SIG-M5 (cell line): ENCODE measurements around the gene FHL2.
"Not testable (repeated sequence)": the region's sequence is repeated elsewhere in the genome, so short reads cannot be mapped to it uniquely, and the experiment has no call there.

Experiments
- DNase-seq: peaks from one replicate; lab custom pipeline; 2025; lab: John Stamatoyannopoulos, UW

The FHL2 gene, protein sequence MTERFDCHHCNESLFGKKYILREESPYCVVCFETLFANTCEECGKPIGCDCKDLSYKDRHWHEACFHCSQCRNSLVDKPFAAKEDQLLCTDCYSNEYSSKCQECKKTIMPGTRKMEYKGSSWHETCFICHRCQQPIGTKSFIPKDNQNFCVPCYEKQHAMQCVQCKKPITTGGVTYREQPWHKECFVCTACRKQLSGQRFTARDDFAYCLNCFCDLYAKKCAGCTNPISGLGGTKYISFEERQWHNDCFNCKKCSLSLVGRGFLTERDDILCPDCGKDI

DNA sequence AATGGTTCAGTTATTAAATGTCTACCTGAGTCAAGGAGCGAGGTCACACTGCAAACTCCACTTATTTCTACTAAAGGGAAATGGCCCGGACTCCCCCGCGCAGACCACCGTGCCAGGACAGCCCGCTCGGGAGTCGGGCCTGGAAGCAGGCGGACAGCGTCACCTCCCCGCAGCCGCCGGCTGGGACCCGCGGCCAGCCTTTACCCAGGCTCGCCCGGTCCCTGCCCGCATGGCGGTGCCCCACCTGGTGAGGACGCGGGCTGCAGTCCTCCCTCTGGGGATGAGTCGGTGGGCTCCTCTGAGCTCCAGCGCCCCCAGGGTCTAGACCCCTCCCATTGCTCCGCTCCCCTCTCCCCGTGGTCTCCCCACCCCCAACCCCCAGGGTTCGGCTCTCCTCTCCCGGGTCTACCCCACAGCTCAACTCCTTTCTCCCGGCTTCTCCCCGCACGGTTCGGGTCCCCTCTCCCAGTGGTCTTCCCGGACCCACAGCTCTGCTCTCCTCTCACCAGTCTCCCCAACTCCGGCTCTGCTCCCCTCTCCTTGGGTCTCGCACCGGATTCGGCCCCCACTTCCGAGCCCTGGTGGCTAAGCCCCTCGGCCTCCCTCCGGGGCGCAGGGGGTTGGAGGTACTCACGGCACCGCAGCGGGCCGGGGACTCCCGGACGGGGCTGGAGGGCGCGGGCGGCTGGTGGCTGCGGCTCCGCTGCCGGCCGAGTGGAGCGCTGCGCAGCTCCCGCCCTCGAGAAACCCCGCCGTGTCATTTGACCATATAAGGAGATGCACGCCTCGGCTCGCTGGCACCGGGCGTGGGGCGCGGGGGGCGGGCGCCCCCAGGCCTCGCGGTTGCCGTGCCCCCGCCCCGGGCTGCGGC is at the start of gene FHL2:
Gene FHL2, minus strand, starts transcription at position 716 of the 871 bp plus-strand sequence. CDS start 12,535 bp downstream, outside the sequence.
- DNase-seq: no peak

DNA sequence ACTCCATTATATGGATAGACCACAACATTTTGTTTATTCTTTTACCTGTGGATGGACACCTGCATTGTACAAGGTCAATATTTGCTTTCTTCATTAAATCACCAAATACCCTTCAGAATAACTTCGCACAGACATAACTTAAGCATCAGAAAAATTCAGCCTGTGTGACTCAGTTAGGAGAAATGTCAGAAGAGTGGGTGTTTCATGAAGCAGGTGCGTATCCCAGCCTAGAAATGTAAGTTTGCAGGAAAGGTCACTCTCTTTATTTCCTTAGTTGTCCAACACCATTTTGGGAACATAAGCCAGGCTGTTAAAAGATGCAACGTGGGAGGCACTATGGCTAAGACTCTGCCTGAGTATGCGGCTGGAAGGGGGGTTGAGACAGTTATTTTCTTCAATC is 48.6 kb upstream of the FHL2 start:
- no peak for DNase-seq

DNA sequence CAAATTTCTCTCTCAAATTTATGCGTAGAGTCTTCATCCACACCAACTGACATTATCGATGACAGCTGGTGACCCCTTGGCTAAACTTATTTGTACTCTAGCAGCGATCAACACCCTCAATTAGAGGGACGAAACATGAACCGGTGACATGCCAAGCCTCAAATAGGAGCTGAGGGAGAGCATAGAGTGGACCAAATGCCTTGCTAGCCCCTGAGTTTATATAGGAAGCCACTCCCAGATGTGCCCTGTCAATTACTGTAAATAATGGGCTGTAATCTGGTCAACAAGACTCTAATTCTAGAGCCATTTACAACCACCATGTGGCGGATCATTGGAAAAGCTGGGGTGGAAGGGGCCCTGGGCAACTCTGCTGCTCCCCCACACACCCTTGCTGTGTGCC is 47.6 kb upstream of the FHL2 start:
- no peak for DNase-seq

DNA sequence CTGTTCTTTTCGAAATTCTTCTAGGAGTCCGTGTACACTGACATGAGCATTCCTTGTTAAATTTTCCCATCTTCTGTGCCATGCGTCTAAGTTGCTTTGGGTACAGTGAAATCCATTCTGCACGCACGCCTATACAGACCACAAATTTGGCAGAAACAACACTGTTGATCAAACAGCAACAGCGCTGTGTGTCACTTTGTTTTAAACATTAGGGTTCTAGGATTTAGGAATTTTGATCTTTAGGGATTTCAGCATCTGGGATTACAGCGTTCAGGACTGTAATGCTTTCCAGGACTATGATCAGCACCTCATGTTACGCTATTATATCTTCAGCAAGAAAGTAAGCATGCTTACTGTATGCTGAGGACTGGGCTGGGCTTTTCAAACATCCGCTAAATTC is 47.1 kb upstream of the FHL2 start:
- DNase-seq: no peak

DNA sequence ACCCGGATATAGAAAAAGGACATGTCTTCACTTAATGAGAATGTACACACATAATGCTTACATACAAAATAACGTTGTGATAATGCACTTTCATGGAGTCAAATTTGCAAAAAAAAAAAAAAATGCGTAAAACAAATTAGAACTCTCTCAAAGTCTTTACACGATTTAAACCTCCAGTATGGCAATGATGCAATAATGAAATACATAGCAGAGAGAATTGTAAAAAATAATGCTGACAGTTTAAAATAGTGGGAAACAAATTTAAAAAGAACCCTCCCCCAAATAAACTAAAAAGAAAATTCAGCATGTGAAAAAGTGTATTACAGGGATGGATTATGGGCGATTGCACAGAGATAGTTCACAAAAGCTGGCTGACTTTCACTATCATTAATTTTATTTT is 46.6 kb upstream of the FHL2 start:
- no peak for DNase-seq

DNA sequence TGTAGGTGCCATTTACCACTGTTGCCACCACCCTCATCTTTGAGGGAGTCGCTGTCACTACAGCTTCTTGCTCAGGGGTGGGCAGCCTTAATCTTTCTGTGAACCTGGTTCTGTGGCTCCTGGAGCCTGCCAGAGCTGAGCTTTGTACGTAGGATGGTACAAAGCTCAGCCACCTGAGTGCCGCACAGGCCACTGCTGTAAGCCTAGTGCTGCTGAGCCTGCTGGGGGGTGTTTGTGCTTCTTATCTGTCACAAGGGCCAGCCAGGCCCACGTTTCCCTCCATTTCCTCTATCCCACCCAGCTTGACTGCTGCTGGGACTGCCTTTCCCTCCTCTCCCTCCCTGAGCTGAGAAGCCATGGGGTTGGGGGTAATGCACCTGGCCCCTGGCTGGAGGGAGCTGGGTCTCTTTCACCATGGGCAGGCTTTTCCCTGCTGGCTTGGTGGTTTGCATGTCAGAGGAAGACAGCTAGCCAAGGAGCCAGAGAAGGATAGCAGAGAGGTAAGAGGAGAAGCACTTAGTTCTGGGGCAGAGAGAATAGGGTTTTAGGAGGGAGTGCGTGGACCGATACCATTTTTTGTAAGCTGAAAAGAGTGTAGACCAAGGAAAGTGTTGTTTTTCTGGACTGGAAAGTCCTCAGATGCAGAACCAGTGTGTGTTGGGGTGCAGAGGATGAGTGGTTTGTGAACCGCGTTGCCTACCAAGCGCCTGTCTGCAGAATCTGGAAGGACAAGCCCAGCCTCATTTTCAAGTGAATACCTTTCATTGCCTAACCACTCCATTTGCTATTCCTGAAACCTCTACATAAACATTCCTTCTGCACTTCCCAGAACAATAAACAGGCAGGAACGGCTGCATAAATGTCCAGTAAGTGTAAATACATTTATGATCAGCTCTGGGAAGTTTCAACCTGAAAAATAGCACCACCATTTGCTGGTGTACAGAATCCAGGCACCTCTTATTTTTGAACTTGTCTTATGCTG is 45.1 kb upstream of the FHL2 start:
- no peak for DNase-seq

DNA sequence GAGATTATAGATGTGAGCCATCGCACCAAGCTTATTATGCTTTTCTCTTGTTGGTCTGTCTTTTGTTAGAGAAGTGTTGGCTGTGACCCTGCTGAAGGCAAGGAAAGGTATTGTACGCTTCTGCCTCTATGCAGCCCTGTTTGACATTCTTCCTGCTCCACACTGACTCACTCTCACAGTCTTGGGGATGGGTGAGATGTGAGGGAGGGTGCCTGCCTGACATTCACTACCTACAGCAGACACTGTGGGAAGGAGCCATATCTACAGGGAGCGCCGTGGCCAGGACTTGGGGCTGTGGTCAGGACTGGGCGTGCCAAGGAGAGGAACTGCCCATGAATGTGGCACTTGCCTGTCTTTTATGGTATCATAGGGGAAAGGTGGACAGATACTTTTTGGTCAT is 43.9 kb upstream of the FHL2 start:
- DNase-seq: no peak

DNA sequence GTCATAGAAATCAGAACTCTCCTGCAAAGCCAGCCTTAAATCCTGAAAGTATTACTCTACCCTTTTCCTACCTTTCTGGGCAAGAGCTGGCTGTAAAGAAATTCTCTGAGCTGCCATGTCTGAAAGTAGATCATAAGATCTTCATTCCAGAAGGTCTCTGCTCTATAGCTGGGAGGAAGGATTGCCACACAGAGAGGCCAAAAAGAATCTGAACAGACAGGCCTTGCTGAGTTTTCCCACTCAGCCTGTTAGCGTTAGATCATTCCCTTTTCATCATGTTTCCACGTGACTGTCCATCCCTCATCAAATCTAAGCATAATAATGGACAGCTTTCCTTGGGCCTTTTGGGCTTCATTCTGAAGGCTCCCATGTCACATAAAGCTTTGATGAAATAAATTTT is 43.2 kb upstream of the FHL2 start:
- no peak for DNase-seq

DNA sequence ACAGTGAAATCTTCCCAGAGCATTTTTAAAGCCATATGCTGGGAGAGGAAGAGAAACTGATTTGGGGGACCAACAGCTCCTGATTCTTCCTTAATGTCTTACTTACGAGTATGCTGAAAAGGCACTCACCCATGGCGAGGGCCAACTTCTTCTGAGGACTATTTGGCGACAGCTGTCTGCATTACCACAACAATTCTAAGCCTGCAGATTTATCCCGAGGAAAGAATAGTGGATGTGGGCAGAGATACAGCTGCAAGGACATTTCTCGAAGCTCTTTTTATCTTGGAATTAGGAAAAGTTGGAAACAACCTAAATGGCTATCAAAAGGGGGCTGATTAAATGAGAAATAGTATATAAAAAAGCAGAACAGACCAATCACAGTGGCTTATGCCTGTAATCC is 40.3 kb upstream of the FHL2 start:
- DNase-seq: no peak

DNA sequence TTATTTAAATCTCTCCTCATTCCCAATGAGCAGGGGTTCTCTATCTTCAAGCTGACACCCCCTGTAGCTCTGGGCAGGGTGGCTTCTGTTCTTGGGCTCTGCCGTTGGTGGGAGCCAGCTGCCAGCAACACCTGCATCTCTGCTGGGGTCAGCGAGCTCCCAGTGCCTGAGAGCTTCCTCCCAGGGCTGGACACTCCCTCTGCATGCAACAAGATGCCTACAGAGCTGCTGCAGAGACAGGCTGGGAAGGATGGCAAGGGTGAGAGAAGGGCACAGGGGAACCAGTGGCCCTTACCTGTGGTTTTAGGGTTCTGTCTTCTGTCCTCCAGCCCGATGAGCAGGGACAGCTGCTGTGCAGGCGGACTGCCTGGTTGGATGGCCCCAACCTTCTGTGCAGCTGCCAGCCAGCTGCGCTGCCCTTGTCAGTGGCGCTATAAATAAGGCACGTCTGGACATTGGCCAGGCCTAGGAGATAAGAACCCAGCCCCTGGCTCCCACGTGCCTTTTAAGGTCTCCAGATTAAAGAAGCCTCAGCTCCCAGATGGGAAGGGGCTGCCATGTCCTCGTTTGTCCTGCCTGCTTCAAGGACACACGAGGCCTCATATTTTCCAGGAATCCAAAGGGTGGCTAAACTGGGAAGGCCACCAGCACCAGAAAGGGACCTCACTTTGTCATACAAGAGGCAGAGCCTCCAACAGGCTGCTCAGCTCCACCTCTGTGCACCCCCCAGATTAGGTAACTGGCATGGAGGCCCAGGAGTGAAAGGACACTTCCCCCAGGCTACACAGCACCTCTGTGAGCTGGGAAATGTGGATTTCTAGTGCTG is 39.5 kb upstream of the FHL2 start:
- no peak for DNase-seq

DNA sequence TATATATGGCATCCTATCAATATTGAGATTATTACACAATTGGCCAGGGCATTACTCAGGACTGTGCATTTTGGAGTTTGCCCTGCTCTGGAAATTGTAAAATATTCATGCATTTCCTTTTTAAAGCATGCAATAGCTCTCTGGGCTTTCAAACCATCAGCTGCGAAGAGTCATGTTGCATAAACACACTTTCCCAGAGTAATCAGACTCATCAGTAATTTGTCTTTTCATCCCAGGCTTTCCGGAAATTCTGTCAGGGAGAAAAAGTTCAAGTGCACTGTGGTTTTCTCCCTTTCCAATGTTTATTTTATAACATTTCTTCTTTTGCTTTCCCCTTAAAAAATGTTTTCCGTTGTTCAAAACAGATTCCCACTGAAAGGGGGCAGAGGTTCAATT is 38.9 kb upstream of the FHL2 start:
- DNase-seq: no peak

DNA sequence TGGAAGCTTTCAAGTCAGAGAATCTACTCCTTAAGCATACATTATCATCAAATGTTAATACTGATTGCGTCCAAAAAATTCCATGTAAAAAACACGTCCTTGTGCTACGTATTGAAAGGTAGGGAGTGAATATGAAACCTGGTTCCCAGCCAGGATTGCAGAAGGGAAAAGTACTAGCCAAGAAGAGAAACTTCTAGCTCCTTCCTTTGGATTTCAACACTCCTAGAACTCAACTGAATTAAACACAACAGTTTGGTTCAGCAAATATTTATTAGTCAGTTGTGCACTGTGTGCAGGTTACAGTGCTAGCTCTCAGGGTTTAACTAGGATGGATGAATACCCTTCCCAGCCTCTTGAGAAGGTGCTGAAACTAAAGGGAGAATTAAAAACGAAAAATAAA is 33.9 kb upstream of the FHL2 start:
- no peak for DNase-seq

DNA sequence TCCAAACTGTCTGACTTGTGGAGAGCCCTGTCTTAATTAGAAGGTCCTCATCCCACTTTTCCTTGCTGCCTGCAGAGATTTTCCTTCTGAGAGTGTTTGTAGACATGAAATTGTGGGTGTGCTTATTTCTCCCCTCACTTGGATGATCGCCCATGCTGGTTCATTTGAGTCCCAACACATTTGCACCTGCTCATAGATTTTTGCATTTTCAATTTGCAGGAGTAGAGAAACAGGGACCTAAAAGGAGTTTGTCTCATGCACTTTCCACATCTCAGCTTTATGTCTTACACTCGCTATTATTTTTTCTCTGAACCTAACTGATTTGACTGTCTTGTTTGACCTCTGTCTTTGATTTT is 33.2 kb upstream of the FHL2 start:
- no peak for DNase-seq

DNA sequence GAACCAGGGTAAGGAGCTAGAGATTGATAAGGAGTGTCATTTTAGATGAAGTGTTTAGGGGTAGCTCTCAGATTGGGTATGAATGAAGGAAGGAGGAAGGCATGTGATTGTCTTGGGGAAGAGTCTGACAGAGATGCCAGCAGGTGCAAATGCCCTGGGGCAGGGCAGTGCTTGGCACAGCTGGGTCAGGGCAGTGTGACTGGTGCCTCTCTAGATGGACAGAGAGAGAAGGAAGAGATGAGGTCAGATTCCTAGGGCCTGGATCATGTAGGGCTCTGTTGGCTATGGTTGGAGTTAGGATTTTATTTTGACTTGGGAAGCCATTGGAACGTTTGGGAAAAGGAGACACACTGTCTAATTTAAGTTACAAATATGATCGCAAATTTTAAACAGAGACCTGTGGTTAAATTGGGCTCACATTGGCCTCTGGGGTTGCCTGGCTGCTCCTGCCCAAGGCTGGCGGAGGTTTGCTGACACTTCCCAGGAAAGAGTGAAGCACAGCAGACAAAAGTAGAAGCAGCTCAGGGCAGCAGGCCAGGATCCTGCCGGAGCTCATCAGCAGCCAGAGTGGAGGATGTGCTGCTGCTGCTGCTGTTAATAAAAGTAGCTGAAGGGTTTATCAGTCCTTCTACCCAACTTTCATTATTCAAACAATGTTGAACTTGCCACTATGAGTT is 32.7 kb upstream of the FHL2 start:
- DNase-seq: no peak

DNA sequence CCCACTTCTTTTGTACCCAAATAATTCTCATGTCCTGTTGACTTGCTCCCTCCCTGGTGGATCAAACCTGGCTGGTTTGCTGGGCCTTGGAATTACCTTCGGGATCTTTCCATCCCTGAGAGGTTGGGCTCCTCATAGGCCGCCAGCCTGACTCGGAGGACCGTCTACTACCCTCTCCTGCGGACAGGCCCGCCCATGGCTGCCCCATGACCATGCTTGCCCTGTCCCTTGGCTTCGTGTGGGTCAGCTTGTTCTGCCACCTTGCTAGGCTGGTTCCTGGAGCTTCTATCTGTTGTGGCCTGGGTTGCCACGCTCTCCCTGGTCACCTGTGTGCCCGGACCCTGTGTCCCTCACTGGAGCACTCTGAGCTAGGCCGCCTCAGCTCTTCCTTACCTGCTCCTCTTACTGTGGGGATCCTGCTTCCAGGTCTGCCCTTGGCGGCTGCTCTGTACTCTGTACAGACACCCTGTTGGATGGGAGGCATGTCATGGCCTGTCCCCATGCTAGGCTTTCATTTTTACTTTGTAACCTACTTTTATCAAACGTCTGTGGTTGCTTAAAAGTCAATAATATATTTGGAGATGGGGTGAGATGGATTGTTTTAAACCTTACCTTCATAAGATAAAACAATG is 29.7 kb upstream of the FHL2 start:
- DNase-seq: no peak

DNA sequence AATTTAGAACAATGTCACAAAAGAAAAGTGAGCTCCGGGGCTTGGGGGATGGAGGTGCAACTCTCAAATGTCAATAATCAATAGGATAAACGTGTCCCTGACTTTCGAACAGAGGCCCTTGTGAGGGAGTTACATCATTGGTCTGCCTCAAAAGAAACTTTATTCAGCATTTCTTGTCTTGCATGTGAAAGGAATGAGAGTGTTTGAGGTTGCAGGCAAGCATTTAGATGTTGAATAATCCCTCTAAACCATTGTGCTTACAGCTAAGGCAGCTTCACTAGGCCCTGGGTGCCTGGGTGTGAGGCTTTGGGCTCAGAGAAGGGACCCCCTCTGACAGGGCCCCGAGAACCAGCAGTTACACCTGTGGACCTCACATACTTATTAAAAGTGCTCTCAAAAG is 28.6 kb upstream of the FHL2 start:
- DNase-seq: no peak

DNA sequence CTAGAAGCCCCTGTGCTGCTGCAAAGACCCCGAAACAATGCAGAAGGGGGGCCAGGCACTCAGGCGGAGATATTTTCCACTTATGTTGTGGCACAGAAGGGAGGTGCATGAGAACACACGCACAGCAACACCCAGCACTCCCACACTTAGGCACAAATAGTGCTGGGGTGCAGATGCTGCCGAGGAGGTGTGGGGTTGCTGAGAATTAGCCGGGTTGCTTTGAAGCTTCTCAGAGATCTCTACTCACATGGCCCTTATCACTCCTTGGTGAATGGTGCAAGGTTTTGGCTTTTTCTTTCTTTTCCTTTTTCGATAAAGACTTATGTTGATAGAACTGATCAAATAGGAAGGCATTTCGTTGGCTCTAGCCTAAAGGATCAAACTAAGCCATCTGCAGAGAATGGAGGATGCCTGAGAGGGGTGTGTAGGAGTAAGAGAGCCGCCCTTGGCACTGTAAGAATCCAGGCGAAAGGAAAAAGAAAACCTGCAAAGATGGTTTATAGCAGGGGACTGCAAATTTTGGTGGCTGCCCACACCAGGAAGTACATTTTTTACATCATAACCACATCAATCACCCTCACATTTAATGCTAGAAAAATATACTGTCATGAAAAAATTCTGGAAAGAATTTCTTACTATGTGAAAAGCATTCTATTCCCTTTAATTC is 27.9 kb upstream of the FHL2 start:
- no peak for DNase-seq

DNA sequence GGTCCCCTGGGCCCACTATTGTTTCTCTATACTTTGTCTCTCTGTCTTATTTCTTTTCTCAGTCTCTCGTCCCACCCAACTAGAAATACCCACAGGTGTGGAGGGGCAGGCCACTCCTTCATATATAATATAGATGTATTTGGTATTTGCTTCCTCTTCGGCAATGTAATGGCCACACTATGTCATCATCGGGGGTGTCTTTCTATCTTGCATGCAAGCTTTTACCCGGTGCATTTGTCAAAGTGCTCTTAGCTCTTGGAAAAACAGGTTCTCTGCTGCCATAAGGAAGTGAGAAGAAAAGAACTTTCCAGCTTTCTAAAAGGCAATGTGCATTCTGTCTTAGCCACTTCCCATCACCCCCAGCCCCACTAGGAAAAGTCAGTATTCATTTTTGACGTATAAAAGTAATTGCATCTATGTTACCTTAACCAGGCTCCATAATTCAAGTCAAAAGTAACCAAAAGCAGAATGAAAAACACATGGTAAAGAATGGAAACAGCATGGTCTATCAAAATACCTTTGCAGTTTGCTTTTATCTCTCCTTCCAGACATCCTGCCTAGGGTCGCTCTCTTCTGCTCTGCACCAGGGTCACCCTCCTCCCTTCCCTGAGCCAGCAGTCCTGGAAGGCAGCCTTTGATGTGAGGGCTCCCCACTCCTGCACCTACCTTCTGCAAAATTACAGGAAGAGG is 27.2 kb upstream of the FHL2 start:
- DNase-seq: no peak

DNA sequence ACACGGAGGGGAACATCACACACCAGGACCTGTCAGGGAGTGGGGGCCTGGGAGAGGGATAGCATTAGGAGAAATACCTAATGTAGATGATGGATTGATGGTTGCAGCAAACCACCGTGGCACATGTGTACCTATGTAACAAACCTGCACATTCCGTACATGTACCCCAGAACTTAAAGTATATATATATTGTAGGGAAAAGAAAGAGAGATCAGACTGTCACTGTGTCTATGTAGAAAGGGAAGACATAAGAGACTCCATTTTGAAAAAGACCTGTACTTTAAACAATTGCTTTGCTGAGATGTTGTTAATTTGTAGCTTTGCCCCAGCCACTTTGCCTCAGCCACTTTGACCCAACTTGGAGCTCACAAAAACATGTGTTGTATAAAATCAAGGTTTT is 26.0 kb upstream of the FHL2 start:
- not testable (repeated sequence) for DNase-seq
